MG63 (cell line): ENCODE results near the gene SPATA25. TPM values are rescaled to one million over a fixed set of nuclear protein-coding genes. Genes with fewer than 3 reads are reported as not detected.
"Not testable (repeated sequence)": the region's sequence is repeated elsewhere in the genome, so short reads cannot be mapped to it uniquely, and the experiment has no call there.

Source experiments
- DNase-seq: peaks from one replicate; pipeline ENCODE4 v3.0.0-alpha.2; 2020
- H3K27me3 ChIP-seq: fragments of 250-450 bp; sonication (Bioruptor Pico); 2 replicates; pipeline ENCODE4 v1.5.1; 2020; ENCODE audit warnings: mild to moderate bottlenecking, moderate library complexity
- H3K36me3 ChIP-seq: fragments of 250-450 bp; sonication (Bioruptor Pico); 2 replicates; pipeline ENCODE4 v1.5.1; 2020; ENCODE audit warnings: mild to moderate bottlenecking, moderate library complexity
- H3K4me3 ChIP-seq: fragments of 250-450 bp; sonication (Bioruptor Pico); 2 replicates; pipeline ENCODE4 v1.5.1; 2020; ENCODE audit warnings: mild to moderate bottlenecking, moderate library complexity
- H3K9me3 ChIP-seq: fragments of 250-450 bp; sonication (Bioruptor Pico); 2 replicates; pipeline ENCODE4 v1.5.1; 2020; ENCODE audit warnings: mild to moderate bottlenecking, moderate library complexity
- total RNA-seq: library from RNA; depleted of rRNA; stranded (reverse); fragments of >200 nt; shearing (Covaris generic); gene quantifications from 2 replicates; pipeline ENCODE4 v1.2.3, GENCODE V29; 2014; ENCODE audit warnings: low replicate concordance

The SPATA25 gene
- total RNA-seq, 1 experiment from 2014 or later = not detected

GRCh38 chr20:45904583-45905504 is 17.4 kb upstream of the SPATA25 start:
- Histone ChIP-seq H3K9me3 (no peaks in the 10 kb centered on the region), H3K27me3 (no peaks in the 10 kb centered on the region), H3K36me3 (peaks cover 86% of the 10 kb centered on the region), H3K4me3 (no peak overlapping the region)
- no peak for DNase-seq

- Histone ChIP-seq H3K27me3 (no peaks in the 10 kb centered on the region), H3K9me3 (no peaks in the 10 kb centered on the region), H3K36me3 (peaks cover 70% of the 10 kb centered on the region), H3K4me3 (no peak overlapping the region)
- DNase-seq = no peak
Measured at GRCh38 chr20:45902199-45902701, 14.8 kb upstream of the SPATA25 start.

- not testable (repeated sequence) for DNase-seq, H3K4me3 ChIP-seq, H3K27me3 ChIP-seq, H3K9me3 ChIP-seq
- H3K36me3 ChIP-seq = peaks cover 75% of the 10 kb centered on the region
Measured at GRCh38 chr20:45901332-45901731, 13.9 kb upstream of the SPATA25 start.

- Histone ChIP-seq H3K27me3 (no peaks in the 10 kb centered on the region), H3K36me3 (peaks cover 56% of the 10 kb centered on the region), H3K4me3 (no peak overlapping the region), H3K9me3 (no peaks in the 10 kb centered on the region)
- DNase-seq = no peak
Measured at GRCh38 chr20:45899046-45899835, 11.8 kb upstream of the SPATA25 start.

- H3K27me3 ChIP-seq = no peaks in the 10 kb centered on the region
- no peak for DNase-seq
- H3K4me3 ChIP-seq = no peak overlapping the region
- peaks cover 51% of the 10 kb centered on the region for H3K36me3 ChIP-seq
- H3K9me3 ChIP-seq = no peaks in the 10 kb centered on the region
Measured at GRCh38 chr20:45898285-45898684, 10.9 kb upstream of the SPATA25 start.

GRCh38 chr20:45897692-45898091 is 10.3 kb upstream of the SPATA25 start:
- Histone ChIP-seq H3K9me3 (no peaks in the 10 kb centered on the region), H3K36me3 (peaks cover 49% of the 10 kb centered on the region), H3K4me3 (no peak overlapping the region), H3K27me3 (no peaks in the 10 kb centered on the region)
- DNase-seq = no peak

- no peaks in the 10 kb centered on the region for H3K9me3 ChIP-seq
- H3K36me3 ChIP-seq = peaks cover 49% of the 10 kb centered on the region
Measured at GRCh38 chr20:45897289-45897688, 9.9 kb upstream of the SPATA25 start.

GRCh38 chr20:45896641-45897161 is 9.3 kb upstream of the SPATA25 start:
- DNase-seq = no peak
- no peaks in the 10 kb centered on the region for H3K27me3 ChIP-seq
- no peak overlapping the region for H3K4me3 ChIP-seq
- peaks cover 43% of the 10 kb centered on the region for H3K36me3 ChIP-seq
- no peaks in the 10 kb centered on the region for H3K9me3 ChIP-seq

More at GRCh38 chr20:45897289-45897688, 9.9 kb upstream of the SPATA25 start:
- no peak for DNase-seq
- Histone ChIP-seq H3K4me3 (no peak overlapping the region), H3K27me3 (no peaks in the 10 kb centered on the region)

GRCh38 chr20:45894797-45895196 is 7.4 kb upstream of the SPATA25 start:
- DNase-seq = no peak
- Histone ChIP-seq H3K9me3 (no peaks in the 10 kb centered on the region), H3K27me3 (no peaks in the 10 kb centered on the region), H3K36me3 (peaks cover 27% of the 10 kb centered on the region), H3K4me3 (no peak overlapping the region)

- H3K4me3 ChIP-seq = no peak overlapping the region
- peaks cover 27% of the 10 kb centered on the region for H3K36me3 ChIP-seq
- H3K9me3 ChIP-seq = no peaks in the 10 kb centered on the region
- H3K27me3 ChIP-seq = no peaks in the 10 kb centered on the region
- DNase-seq = no peak
Measured at GRCh38 chr20:45893831-45894230, 6.4 kb upstream of the SPATA25 start.

- Histone ChIP-seq H3K4me3 (peak overlapping the region; percentile 92; the same call in 1 of the 2 replicates), H3K36me3 (peaks cover 25% of the 10 kb centered on the region), H3K9me3 (no peaks in the 10 kb centered on the region), H3K27me3 (no peaks in the 10 kb centered on the region)
- no peak for DNase-seq
Measured at GRCh38 chr20:45892828-45893500, 5.5 kb upstream of the SPATA25 start.

GRCh38 chr20:45892049-45892825 is 4.8 kb upstream of the SPATA25 start:
- Histone ChIP-seq H3K9me3 (no peaks in the 10 kb centered on the region), H3K27me3 (no peaks in the 10 kb centered on the region), H3K36me3 (peaks cover 21% of the 10 kb centered on the region), H3K4me3 (peak overlapping the region; percentile 92)
- DNase-seq = peak; percentile 23

GRCh38 chr20:45890985-45891983 is 3.9 kb upstream of the SPATA25 start, which contains the start of the genes CTSA and NEURL2:
Gene CTSA (plus strand): TSS chr20:45891335. CDS start chr20:45891569, 234 bp downstream.
Gene NEURL2 (minus strand): TSS chr20:45891208. CDS start chr20:45890991, 217 bp downstream.
- DNase-seq = peak; percentile 92
- peak within 1 kb of the TSS; percentile 92 for H3K4me3 ChIP-seq
- H3K27me3 ChIP-seq = no peaks in the 10 kb centered on the region
- no peaks in the 10 kb centered on the region for H3K9me3 ChIP-seq
- peaks cover 17% of the 10 kb centered on the region for H3K36me3 ChIP-seq

- Histone ChIP-seq H3K36me3 (peaks cover 19% of the 10 kb centered on the region), H3K4me3 (peak overlapping the region; percentile 92), H3K27me3 (no peaks in the 10 kb centered on the region), H3K9me3 (no peaks in the 10 kb centered on the region)
- peak; percentile 50 for DNase-seq
Measured at GRCh38 chr20:45890077-45890984, 2.9 kb upstream of the SPATA25 start.
